Omental fat pad (tissue), 4 donors: ENCODE data around the gene PIEZO1. TPM values are rescaled to one million over a fixed set of nuclear protein-coding genes. Genes with fewer than 3 reads are reported as not detected.

Experiments
- ATAC-seq: fragments of 150-250 bp; one replicate; pipeline ENCODE4 v1.9.1; 2016; ENCODE audit warnings: mild to moderate bottlenecking, moderate library complexity; ENCODE audit not compliant: low FRiP score
- DNase-seq: peaks from one replicate; pipeline ENCODE4 v3.0.0-alpha.2; 2019; ENCODE audit warnings: low spot score
- CTCF ChIP-seq, 3 donors: fragments of 450-650 bp; IDR thresholded peaks; one replicate each; pipeline ENCODE4 v1.5.1; 2016 to 2017; ENCODE audit warnings: antibody characterized with exemption in 3 of 3, mild to moderate bottlenecking in 3 of 3, moderate library complexity in 2 of 3
- total RNA-seq, 4 donors: library from RNA; depleted of rRNA; stranded (reverse); fragments of >200 nt; gene quantifications; one replicate each; pipeline ENCODE4 v1.1.0, GENCODE V29; 2016

PIEZO1 gene
- total RNA-seq, 4 donors from 2014 or later, result 151 to 315 (median 249) TPM

- ATAC-seq, result no peak
- TF ChIP-seq CTCF (IDR thresholded peaks at IDR 0.05), result no peak
Measured at GRCh38 chr16:88714420-88715302, 70.4 kb downstream of the PIEZO1 start.

GRCh38 chr16:88713568-88714419 lies 71.2 kb downstream of the PIEZO1 start:
- DNase-seq, result no peak
- no peak for TF ChIP-seq CTCF (IDR thresholded peaks at IDR 0.05)
- ATAC-seq, result peak; percentile 28

More at GRCh38 chr16:88714420-88715302, 70.4 kb downstream of the PIEZO1 start:
- no peak for DNase-seq

- TF ChIP-seq CTCF (IDR thresholded peaks at IDR 0.05), result no peak
- DNase-seq (no peak), ATAC-seq (no peak)
Measured at GRCh38 chr16:88713054-88713453, 72.0 kb downstream of the PIEZO1 start.

- TF ChIP-seq CTCF (IDR thresholded peaks at IDR 0.05), result no peak
- DNase-seq, result no peak
- no peak for ATAC-seq
Measured at GRCh38 chr16:88712362-88712979, 72.5 kb downstream of the PIEZO1 start.

- no peak for ATAC-seq
- DNase-seq, result no peak
- no peak for TF ChIP-seq CTCF (IDR thresholded peaks at IDR 0.05)
Measured at GRCh38 chr16:88711750-88712340, 73.2 kb downstream of the PIEZO1 start.

- TF ChIP-seq CTCF (IDR thresholded peaks at IDR 0.05), result no peak
- ATAC-seq, result no peak
- DNase-seq, result no peak
Measured at GRCh38 chr16:88710556-88710955, 74.5 kb downstream of the PIEZO1 start.
